GM12878 (cell line): ENCODE data around the gene SNED1. TPM values are rescaled to one million over a fixed set of nuclear protein-coding genes. Genes with fewer than 3 reads are reported as not detected.

Experiments used
- ATAC-seq: fragments of 200-7000 bp; cut with Tn5 transposase; 3 replicates; pipeline ENCODE4 v1.9.1; 2020; ENCODE audit warnings: mild to moderate bottlenecking, moderate library complexity
- BruUV-seq: library from RNA; stranded (reverse); fragments of 400-500 nt; replicated peaks from 2 replicates; lab custom pipeline; 2021; lab: Mats Ljungman, UMichigan
- CTCF ChIA-PET: fragments of 300-600 bp; sonication (Branson Sonifier 250); formaldehyde crosslinking; extraction: SDS; loops from one replicate; lab custom pipeline; 2021; ENCODE audit warnings: inconsistent platforms; lab: Yijun Ruan, JAX
- POLR2A ChIA-PET: fragments of 350-600 bp; formaldehyde crosslinking; extraction: SDS; loops from one replicate; lab custom pipeline; 2021; ENCODE audit warnings: inconsistent platforms; lab: Charles Lee
- RAD21 ChIA-PET: fragments of 300-600 bp; sonication (Branson Sonifier 250); formaldehyde crosslinking; loops from one replicate; lab custom pipeline; 2023; ENCODE audit warnings: antibody characterized with exemption; ENCODE audit not compliant: unreplicated experiment; lab: Charles Lee
- SMC1A ChIA-PET: fragments of 300-600 bp; sonication (Branson Sonifier 250); formaldehyde crosslinking; loops from one replicate; lab custom pipeline; 2023; ENCODE audit not compliant: unreplicated experiment, uncharacterized antibody; lab: Charles Lee
- DNase-seq: peaks from one replicate; pipeline ENCODE4 v3.0.0-alpha.2; 2011; ENCODE audit warnings: low read depth, low spot score
- FAIRE-seq: peaks from 3 replicates; lab custom pipeline; 2011; peaks lifted over from hg19 to GRCh38; lab: Jason Lieb, UNC
- H2AFZ ChIP-seq: 2 replicates; pipeline ENCODE4 v1.6.0; 2011; ENCODE audit warnings: low read depth, low read length, control low read depth; ENCODE audit not compliant: control insufficient read depth
- H3K27ac ChIP-seq: 2 replicates; pipeline ENCODE4 v1.5.1; 2011; ENCODE audit warnings: control low read depth; ENCODE audit not compliant: control insufficient read depth, insufficient read depth
- H3K27me3 ChIP-seq, 2 experiments: replicated peaks in 1 of 2; 2 replicates each; pipeline versions ENCODE4 v1.6.0 to v1.6.1; 2011; ENCODE audit warnings: low read length in 1 of 2; ENCODE audit not compliant: control insufficient read depth in 2 of 2, insufficient read depth in 2 of 2
- H3K36me3 ChIP-seq, 2 experiments: 2 replicates each; pipeline ENCODE4 v1.5.1; 2011; ENCODE audit warnings: low read length in 1 of 2; ENCODE audit not compliant: control insufficient read depth in 2 of 2, insufficient read depth in 2 of 2
- H3K4me1 ChIP-seq: 2 replicates; pipeline ENCODE4 v1.6.1; 2011; ENCODE audit warnings: mild to moderate bottlenecking, low read length, moderate library complexity, mixed read lengths; ENCODE audit not compliant: control insufficient read depth, insufficient read depth
- H3K4me2 ChIP-seq: 2 replicates; pipeline ENCODE4 v1.6.0; 2011; ENCODE audit warnings: control low read depth; ENCODE audit not compliant: control insufficient read depth, insufficient read depth
- H3K4me3 ChIP-seq: fragments of 200-600 bp; sonication (generic); 2 replicates; pipeline ENCODE4 v1.5.1; 2016
- H3K79me2 ChIP-seq: 2 replicates; pipeline ENCODE4 v1.6.0; 2011; ENCODE audit warnings: low read length; ENCODE audit not compliant: control insufficient read depth, insufficient read depth
- H3K9ac ChIP-seq: 2 replicates; pipeline ENCODE4 v1.8.0; 2011; ENCODE audit warnings: low read length, control low read depth, mixed read lengths; ENCODE audit not compliant: control insufficient read depth, insufficient read depth
- H3K9me3 ChIP-seq: replicated peaks from 3 replicates; pipeline ENCODE4 v1.5.1; 2011; ENCODE audit warnings: mild to moderate bottlenecking, low read length; ENCODE audit not compliant: control insufficient read depth, insufficient read depth
- H4K20me1 ChIP-seq: 2 replicates; pipeline ENCODE4 v1.6.0; 2011; ENCODE audit not compliant: control insufficient read depth, insufficient read depth
- ATF7 ChIP-seq: fragments of 450-650 bp; IDR thresholded peaks from 2 replicates; pipeline ENCODE4 v1.6.1; 2016; ENCODE audit warnings: low read depth, mild to moderate bottlenecking
- CBX5 ChIP-seq: sonication (generic); IDR thresholded peaks from 2 replicates; pipeline ENCODE4 v1.6.1; 2016; ENCODE audit warnings: low read depth, moderate library complexity, mild to moderate bottlenecking, inconsistent platforms
- EED ChIP-seq: sonication (generic); IDR thresholded peaks from 2 replicates; pipeline ENCODE4 v1.6.1; 2016; ENCODE audit warnings: antibody characterized with exemption, low read depth
- FOXK2 ChIP-seq: fragments of 450-650 bp; IDR thresholded peaks from 2 replicates; pipeline ENCODE4 v1.6.1; 2017; ENCODE audit warnings: mild to moderate bottlenecking, moderate library complexity
- FOXM1 ChIP-seq: IDR thresholded peaks from 2 replicates; pipeline ENCODE4 v1.6.1; 2012; ENCODE audit warnings: low read depth, mild to moderate bottlenecking, inconsistent platforms, low read length, moderate library complexity
- HCFC1 ChIP-seq: fragments of 150-350 bp; IDR thresholded peaks from 2 replicates; pipeline ENCODE4 v1.6.1; 2014; ENCODE audit warnings: low read length
- IKZF2 ChIP-seq, 2 experiments: fragments of 450-650 bp; IDR thresholded peaks; 2 replicates each; pipeline ENCODE4 v1.6.1; 2017; ENCODE audit warnings: mild to moderate bottlenecking in 2 of 2, moderate library complexity in 2 of 2
- KAT2A ChIP-seq: conservative IDR thresholded peaks from 2 replicates; pipeline ENCODE4 v1.6.1; 2011; ENCODE audit warnings: low read depth, low read length; ENCODE audit not compliant: control insufficient read depth
- KLF5 ChIP-seq: fragments of 450-650 bp; IDR thresholded peaks from 2 replicates; pipeline ENCODE4 v1.6.1; 2014; ENCODE audit warnings: mild to moderate bottlenecking; ENCODE audit not compliant: partially characterized antibody
- MTA2 ChIP-seq: fragments of 450-650 bp; IDR thresholded peaks from 2 replicates; pipeline ENCODE4 v1.6.1; 2016; ENCODE audit warnings: low read depth, mild to moderate bottlenecking, moderate library complexity
- POLR2AphosphoS5 ChIP-seq: IDR thresholded peaks from 2 replicates; pipeline ENCODE4 v1.6.1; 2011; ENCODE audit warnings: mild to moderate bottlenecking, low read length, inconsistent platforms
- SMAD5 ChIP-seq: IDR thresholded peaks from 2 replicates; pipeline ENCODE4 v1.6.1; 2016; ENCODE audit warnings: antibody characterized with exemption, low read depth
- SRF ChIP-seq, 2 experiments: IDR thresholded peaks; 2 replicates each; pipeline ENCODE4 v1.6.1; 2011; ENCODE audit warnings: low read depth in 2 of 2, low read length in 2 of 2, mild to moderate bottlenecking in 1 of 2, moderate library complexity in 1 of 2
- SUPT20H ChIP-seq: IDR thresholded peaks from 2 replicates; pipeline ENCODE4 v1.6.1; 2011; ENCODE audit warnings: low read depth, mild to moderate bottlenecking, low read length, moderate library complexity, borderline replicate concordance; ENCODE audit not compliant: control insufficient read depth
- SUZ12 ChIP-seq: fragments of 200-600 bp; sonication (generic); IDR thresholded peaks from one replicate; pipeline ENCODE4 v1.6.1; 2018; ENCODE audit warnings: antibody characterized with exemption, mild to moderate bottlenecking; ENCODE audit not compliant: unreplicated experiment
- TCF7 ChIP-seq: IDR thresholded peaks from 2 replicates; pipeline ENCODE4 v1.6.1; 2014; ENCODE audit warnings: antibody characterized with exemption, borderline replicate concordance
- ZNF274 ChIP-seq: IDR thresholded peaks from one replicate; pipeline ENCODE4 v1.8.0; 2011; ENCODE audit not compliant: insufficient read length, insufficient read depth
- WGBS: methylation state at CpG from one replicate; pipeline ENCODE4 v1.1.6; 2016; ENCODE audit warnings: low lambda C conversion rate; ENCODE audit not compliant: insufficient replicate concordance, insufficient coverage; ENCODE audit errors: missing lambda C conversion rate; 5-methylcytosine and 5-hydroxymethylcytosine counted together
- in situ Hi-C: fragments of 300-500 bp; cut with MboI; formaldehyde crosslinking; loops from 9 replicates; pipeline ENCODE4 v1.14.3; 2018; ENCODE audit warnings: mixed read lengths
- intact Hi-C: fragments of 100-400 bp; cut with micrococcal nuclease; formaldehyde crosslinking; loops from one replicate; pipeline ENCODE4 v1.14.2; 2022; ENCODE audit not compliant: unreplicated experiment
- polyA plus RNA-seq, 11 experiments: library from polyadenylated mRNA; depleted of rRNA in 4 of 11; unstranded in 6 of 11; stranded (reverse) in 5 of 11; fragments of >200 nt; fragmentation: Nextera tagmentation in 4 of 11; fragmentation: Illumina TruSeq in 1 of 11; extraction: Ambion mirVana in 4 of 11; extraction: Trizol in 1 of 11; gene quantifications; 1 replicate in 1 of 11; 2 replicates in 10 of 11; pipeline versions ENCODE4 v1.2.1 to v1.2.3, GENCODE V29; 2011 to 2016; ENCODE audit warnings: inconsistent platforms in 2 of 11, missing spikeins in 2 of 11, low read depth in 1 of 11
- total RNA-seq, 4 experiments: library from RNA; depleted of rRNA in 3 of 4; stranded (reverse); fragments of >200 nt in 3 of 4; fragmentation: Illumina TruSeq in 1 of 4; extraction: Trizol in 1 of 4; gene quantifications; 2 replicates each; pipeline versions ENCODE4 v1.2.1 to v1.2.3, GENCODE V29; 2013 to 2021
- TF ChIP-seq, protein P1 (sequence below): fragments of 450-650 bp; IDR thresholded peaks from 2 replicates; pipeline ENCODE4 v1.6.1; 2017; ENCODE audit warnings: borderline replicate concordance
- TF ChIP-seq, protein P2 (sequence below): fragments of 450-650 bp; IDR thresholded peaks from 2 replicates; pipeline ENCODE4 v1.6.1; 2016; ENCODE audit warnings: mild to moderate bottlenecking
- TF ChIP-seq, protein P3 (sequence below): IDR thresholded peaks from 2 replicates; pipeline ENCODE4 v1.6.1; 2012; ENCODE audit warnings: low read depth, low read length, improper control_type of control experiment

Gene SNED1
- total and polyA plus RNA-seq, 10 of the 15 experiments (the other 5 are each of a cell fraction or from before 2014, with no cell fraction given): 0.05 to 8.4 (median 3.0) TPM

DNA sequence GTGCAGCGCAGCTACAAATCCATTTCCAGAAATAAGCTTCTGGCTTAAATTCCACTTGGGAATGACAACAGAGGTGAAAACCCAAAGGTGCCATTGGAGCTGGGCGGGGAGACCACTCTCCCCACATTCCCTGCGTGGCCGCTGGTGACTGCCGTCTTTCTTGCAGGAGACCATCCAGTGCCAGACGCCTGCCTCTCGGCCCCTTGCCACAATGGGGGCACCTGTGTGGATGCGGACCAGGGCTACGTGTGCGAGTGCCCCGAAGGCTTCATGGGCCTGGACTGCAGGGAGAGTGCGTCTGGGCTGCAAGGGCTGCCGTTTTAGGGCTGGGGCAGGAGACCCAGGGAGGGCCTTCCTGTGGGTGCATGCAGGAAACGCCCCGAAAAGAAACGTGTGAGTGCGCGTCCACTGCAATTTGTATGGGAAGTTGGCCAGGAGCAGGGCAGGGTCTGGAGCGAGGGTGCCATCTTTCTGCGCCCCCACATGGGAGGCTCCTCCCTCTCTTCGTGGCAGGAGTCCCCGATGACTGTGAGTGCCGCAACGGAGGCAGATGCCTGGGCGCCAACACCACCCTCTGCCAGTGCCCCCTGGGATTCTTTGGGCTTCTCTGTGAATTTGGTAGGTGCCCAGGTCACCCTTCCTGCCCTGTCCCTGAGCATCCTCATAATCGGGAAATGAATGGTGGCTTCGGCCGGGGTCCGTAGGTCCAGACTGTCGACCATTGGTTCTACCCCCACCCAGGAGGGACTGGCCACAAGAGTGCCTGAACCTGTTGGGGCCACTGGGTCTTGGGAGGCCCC is 49.9 kb downstream of the SNED1 start:
- no peak for FAIRE-seq
- 88% methylated on average over 30 of the region's 30 CpGs for WGBS
- intact Hi-C loops: no loop called here

More for the DNA sequence above, 49.9 kb downstream of the SNED1 start:
- ATAC-seq: no peak
- Histone ChIP-seq H3K9me3 (no peaks in the 10 kb centered on the region), H3K4me2 (no peak overlapping the region), H2AFZ (no peak overlapping the region), H3K4me3 (no peak overlapping the region), H3K27me3 (no peaks in the 10 kb centered on the region), H3K79me2 (no peaks in the 10 kb centered on the region), H3K9ac (no peak overlapping the region), H3K4me1 (peaks cover 4% of the 10 kb centered on the region), H3K36me3 (no peaks in the 10 kb centered on the region; a peak in 1 of 4 replicates), H3K27ac (no peak overlapping the region), H4K20me1 (no peaks in the 10 kb centered on the region)
- DNase-seq: no peak
- SMC1A ChIA-PET: no interaction called here
- CTCF ChIA-PET: interaction anchor here (0.6 kb wide), 1 partner anchor 1484 kb away, joined by 3 read pairs; no protein-coding TSS in a partner anchor
- TF ChIP-seq SRF (IDR thresholded peaks at IDR 0.05; ENCODE audit: low read depth in 2 of 2, low read length in 2 of 2) (no peak), ZNF274 (no peak), IKZF2 (IDR thresholded peaks at IDR 0.05) (no peak), KAT2A (no peak), TCF7 (no peak), SMAD5 (no peak), CBX5 (no peak), MTA2 (no peak), KLF5 (no peak), ATF7 (no peak), POLR2AphosphoS5 (no peak), SUZ12 (no peak), HCFC1 (no peak), SUPT20H (no peak), FOXK2 (no peak), EED (no peak), FOXM1 (no peak)
- TF ChIP-seq, protein P1, sequence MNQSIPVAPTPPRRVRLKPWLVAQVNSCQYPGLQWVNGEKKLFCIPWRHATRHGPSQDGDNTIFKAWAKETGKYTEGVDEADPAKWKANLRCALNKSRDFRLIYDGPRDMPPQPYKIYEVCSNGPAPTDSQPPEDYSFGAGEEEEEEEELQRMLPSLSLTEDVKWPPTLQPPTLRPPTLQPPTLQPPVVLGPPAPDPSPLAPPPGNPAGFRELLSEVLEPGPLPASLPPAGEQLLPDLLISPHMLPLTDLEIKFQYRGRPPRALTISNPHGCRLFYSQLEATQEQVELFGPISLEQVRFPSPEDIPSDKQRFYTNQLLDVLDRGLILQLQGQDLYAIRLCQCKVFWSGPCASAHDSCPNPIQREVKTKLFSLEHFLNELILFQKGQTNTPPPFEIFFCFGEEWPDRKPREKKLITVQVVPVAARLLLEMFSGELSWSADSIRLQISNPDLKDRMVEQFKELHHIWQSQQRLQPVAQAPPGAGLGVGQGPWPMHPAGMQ: no peak
- TF ChIP-seq, protein P2, sequence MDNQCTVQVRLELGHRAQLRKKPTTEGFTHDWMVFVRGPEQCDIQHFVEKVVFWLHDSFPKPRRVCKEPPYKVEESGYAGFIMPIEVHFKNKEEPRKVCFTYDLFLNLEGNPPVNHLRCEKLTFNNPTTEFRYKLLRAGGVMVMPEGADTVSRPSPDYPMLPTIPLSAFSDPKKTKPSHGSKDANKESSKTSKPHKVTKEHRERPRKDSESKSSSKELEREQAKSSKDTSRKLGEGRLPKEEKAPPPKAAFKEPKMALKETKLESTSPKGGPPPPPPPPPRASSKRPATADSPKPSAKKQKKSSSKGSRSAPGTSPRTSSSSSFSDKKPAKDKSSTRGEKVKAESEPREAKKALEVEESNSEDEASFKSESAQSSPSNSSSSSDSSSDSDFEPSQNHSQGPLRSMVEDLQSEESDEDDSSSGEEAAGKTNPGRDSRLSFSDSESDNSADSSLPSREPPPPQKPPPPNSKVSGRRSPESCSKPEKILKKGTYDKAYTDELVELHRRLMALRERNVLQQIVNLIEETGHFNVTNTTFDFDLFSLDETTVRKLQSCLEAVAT: no peak
- TF ChIP-seq, protein P3, sequence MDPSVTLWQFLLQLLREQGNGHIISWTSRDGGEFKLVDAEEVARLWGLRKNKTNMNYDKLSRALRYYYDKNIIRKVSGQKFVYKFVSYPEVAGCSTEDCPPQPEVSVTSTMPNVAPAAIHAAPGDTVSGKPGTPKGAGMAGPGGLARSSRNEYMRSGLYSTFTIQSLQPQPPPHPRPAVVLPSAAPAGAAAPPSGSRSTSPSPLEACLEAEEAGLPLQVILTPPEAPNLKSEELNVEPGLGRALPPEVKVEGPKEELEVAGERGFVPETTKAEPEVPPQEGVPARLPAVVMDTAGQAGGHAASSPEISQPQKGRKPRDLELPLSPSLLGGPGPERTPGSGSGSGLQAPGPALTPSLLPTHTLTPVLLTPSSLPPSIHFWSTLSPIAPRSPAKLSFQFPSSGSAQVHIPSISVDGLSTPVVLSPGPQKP: no peak
- in situ Hi-C loops: no loop called here
- no TSS peak for BruUV-seq
- RAD21 ChIA-PET: no interaction called here
- POLR2A ChIA-PET: no interaction called here
